Inferior parietal cortex (tissue), 1 donor: ENCODE measurements around the gene GNA15.

Source experiments
- DNase-seq: peaks from one replicate; pipeline ENCODE4 v3.0.0-alpha.2; 2016; ENCODE audit errors: extremely low spot score

The GNA15 gene

GRCh38 chr19:3121396-3121795 is 14.4 kb upstream of the GNA15 start:
- DNase-seq = no peak

- DNase-seq = no peak
Observed at GRCh38 chr19:3121821-3122511, 13.9 kb upstream of the GNA15 start.

- no peak for DNase-seq
Observed at GRCh38 chr19:3122512-3122870, 13.3 kb upstream of the GNA15 start.

GRCh38 chr19:3123088-3123721 is 12.6 kb upstream of the GNA15 start:
- DNase-seq = no peak

- no peak for DNase-seq
Observed at GRCh38 chr19:3123956-3124355, 11.9 kb upstream of the GNA15 start.

- no peak for DNase-seq
Observed at GRCh38 chr19:3124630-3125029, 11.2 kb upstream of the GNA15 start.

GRCh38 chr19:3125900-3126524 is 9.8 kb upstream of the GNA15 start:
- no peak for DNase-seq

GRCh38 chr19:3129112-3129511 is 6.7 kb upstream of the GNA15 start:
- DNase-seq = no peak

- DNase-seq = no peak
Observed at GRCh38 chr19:3131168-3131567, 4.7 kb upstream of the GNA15 start.

- DNase-seq = peak; percentile 18
Observed at GRCh38 chr19:3132971-3133792, 2.7 kb upstream of the GNA15 start.

GRCh38 chr19:3133793-3134116 is 2.1 kb upstream of the GNA15 start:
- no peak for DNase-seq

GRCh38 chr19:3136684-3137055 is 837 bp downstream of the GNA15 start:
- DNase-seq = no peak

- no peak for DNase-seq
Observed at GRCh38 chr19:3137119-3137518, 1.3 kb downstream of the GNA15 start.

GRCh38 chr19:3138268-3138667 is 2.4 kb downstream of the GNA15 start:
- DNase-seq = no peak

- no peak for DNase-seq
Observed at GRCh38 chr19:3140667-3141038, 4.8 kb downstream of the GNA15 start.

GRCh38 chr19:3142292-3142670 is 6.4 kb downstream of the GNA15 start:
- DNase-seq = no peak

GRCh38 chr19:3142781-3143337 is 7.0 kb downstream of the GNA15 start:
- no peak for DNase-seq

- DNase-seq = no peak
Observed at GRCh38 chr19:3145909-3146676, 10.3 kb downstream of the GNA15 start.

GRCh38 chr19:3146677-3147100 is 10.9 kb downstream of the GNA15 start:
- no peak for DNase-seq

- DNase-seq = no peak
Observed at GRCh38 chr19:3148503-3148902, 12.7 kb downstream of the GNA15 start.

GRCh38 chr19:3149089-3149488 is 13.3 kb downstream of the GNA15 start:
- no peak for DNase-seq
